Measurements from ENCODE around the gene TBX20.
"Not testable (repeated sequence)": the region's sequence is repeated elsewhere in the genome, so short reads cannot be mapped to it uniquely, and the experiment has no call there.

TBX20 gene

GRCh38 chr7:35161059-35161740 lies 92.7 kb downstream of the TBX20 start:
- H3K4me3 ChIP-seq (ENCODE audit: low read depth, low read length); DNase-seq (ENCODE audit: low read depth); in situ Hi-C loops (cut with HindIII; ENCODE audit: low sequenced_read_pairs): not testable (repeated sequence)
